ENCODE results near the gene DLGAP1. TPM values are rescaled to one million over a fixed set of nuclear protein-coding genes. Genes with fewer than 3 reads are reported as not detected.

Gene DLGAP1
- total RNA-seq, 1 experiment from 2014 or later: 0.07 TPM

DNA sequence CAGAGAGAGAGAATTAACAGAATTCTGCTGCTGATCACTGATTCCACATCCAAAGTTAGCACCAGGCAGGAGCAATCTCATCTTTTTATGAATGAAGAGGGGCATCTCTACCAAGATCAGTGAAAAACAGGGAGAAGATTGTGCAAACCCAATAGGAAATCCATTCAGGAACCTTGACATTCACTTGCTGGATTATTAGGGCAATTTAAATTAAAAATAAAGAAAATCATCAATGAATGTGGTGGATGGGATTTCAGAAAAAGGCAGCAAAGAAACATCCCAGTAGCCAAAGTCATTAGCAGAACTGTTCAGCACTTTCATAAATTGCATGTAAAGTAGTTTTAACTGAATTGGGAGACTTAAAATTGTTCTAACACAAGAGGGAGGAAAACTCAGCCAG is 581.9 kb downstream of the DLGAP1 start:
- ChIA-PET CTCF (no interaction called here), POLR2A (no interaction called here)
- H3K27me3 ChIP-seq (replicated peaks; ENCODE audit: control insufficient read depth, insufficient read depth, low read length): no peaks in the 10 kb centered on the region; the same call in 1 of the 2 replicates
- no peaks in the 10 kb centered on the region for H3K9me3 Mint-ChIP-seq (ENCODE audit: unreplicated experiment)
- H3K4me3 Mint-ChIP-seq (ENCODE audit: unreplicated experiment): no peak overlapping the region
- no TSS peak for BruUV-seq (replicated peaks)
- H3K4me1 Mint-ChIP-seq (ENCODE audit: low read depth, unreplicated experiment): peaks cover 7% of the 10 kb centered on the region
- H3K4me3 ChIP-seq (ENCODE audit: low read depth, low read length): no peak overlapping the region
- no peaks in the 10 kb centered on the region for H3K4me1 ChIP-seq
- no peak overlapping the region for H3K27ac Mint-ChIP-seq (ENCODE audit: unreplicated experiment)
- no peaks in the 10 kb centered on the region for H3K9me3 ChIP-seq
- TF ChIP-seq, protein P1, sequence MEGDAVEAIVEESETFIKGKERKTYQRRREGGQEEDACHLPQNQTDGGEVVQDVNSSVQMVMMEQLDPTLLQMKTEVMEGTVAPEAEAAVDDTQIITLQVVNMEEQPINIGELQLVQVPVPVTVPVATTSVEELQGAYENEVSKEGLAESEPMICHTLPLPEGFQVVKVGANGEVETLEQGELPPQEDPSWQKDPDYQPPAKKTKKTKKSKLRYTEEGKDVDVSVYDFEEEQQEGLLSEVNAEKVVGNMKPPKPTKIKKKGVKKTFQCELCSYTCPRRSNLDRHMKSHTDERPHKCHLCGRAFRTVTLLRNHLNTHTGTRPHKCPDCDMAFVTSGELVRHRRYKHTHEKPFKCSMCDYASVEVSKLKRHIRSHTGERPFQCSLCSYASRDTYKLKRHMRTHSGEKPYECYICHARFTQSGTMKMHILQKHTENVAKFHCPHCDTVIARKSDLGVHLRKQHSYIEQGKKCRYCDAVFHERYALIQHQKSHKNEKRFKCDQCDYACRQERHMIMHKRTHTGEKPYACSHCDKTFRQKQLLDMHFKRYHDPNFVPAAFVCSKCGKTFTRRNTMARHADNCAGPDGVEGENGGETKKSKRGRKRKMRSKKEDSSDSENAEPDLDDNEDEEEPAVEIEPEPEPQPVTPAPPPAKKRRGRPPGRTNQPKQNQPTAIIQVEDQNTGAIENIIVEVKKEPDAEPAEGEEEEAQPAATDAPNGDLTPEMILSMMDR (IDR thresholded peaks at IDR 0.05; ENCODE audit: insufficient read depth in 1 of 2, low read depth in 1 of 2, low read length in 1 of 2, severe bottlenecking in 1 of 2, unreplicated experiment in 1 of 2): no peak
- no peaks in the 10 kb centered on the region for H3K36me3 ChIP-seq (ENCODE audit: control insufficient read depth, insufficient read depth, low read length)
- intact Hi-C loops (cut with micrococcal nuclease; ENCODE audit: unreplicated experiment): no loop called here
- no peak for DNase-seq
- H3K27me3 Mint-ChIP-seq (ENCODE audit: insufficient read depth, unreplicated experiment): peaks cover 33% of the 10 kb centered on the region
- no peaks in the 10 kb centered on the region for H3K36me3 Mint-ChIP-seq (ENCODE audit: insufficient read depth, unreplicated experiment)

DNA sequence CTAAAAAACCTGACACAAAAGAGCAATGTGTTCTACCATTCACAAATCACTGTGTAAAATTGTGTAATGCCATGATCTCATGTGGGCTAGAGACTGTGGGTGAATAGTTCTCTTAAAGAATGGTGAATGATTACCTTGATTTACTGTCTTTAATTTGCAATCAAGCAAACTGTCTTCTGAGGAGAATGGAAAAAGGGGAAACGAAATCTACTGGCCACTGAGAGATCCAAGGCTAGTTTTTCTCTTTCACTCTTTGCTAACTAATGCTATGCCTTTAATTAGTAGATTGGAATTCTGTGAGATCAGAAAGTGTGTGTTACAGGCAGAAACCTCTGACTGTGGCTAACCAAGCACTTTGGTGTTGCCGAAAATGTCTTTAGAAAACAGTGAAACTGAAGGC is 582.5 kb downstream of the DLGAP1 start:
- no peak for DNase-seq
- POLR2A ChIA-PET: no interaction called here
- TF ChIP-seq, protein P1 (IDR thresholded peaks at IDR 0.05; ENCODE audit: insufficient read depth in 1 of 2, low read depth in 1 of 2, low read length in 1 of 2, severe bottlenecking in 1 of 2, unreplicated experiment in 1 of 2): no peak
- H3K9me3 ChIP-seq: no peaks in the 10 kb centered on the region
- H3K36me3 Mint-ChIP-seq (ENCODE audit: insufficient read depth, unreplicated experiment): no peaks in the 10 kb centered on the region
- intact Hi-C loops (cut with micrococcal nuclease; ENCODE audit: unreplicated experiment): no loop called here
- H3K27me3 ChIP-seq (replicated peaks; ENCODE audit: control insufficient read depth, insufficient read depth, low read length): no peaks in the 10 kb centered on the region; the same call in 1 of the 2 replicates
- H3K4me3 Mint-ChIP-seq (ENCODE audit: unreplicated experiment): no peak overlapping the region
- no peaks in the 10 kb centered on the region for H3K9me3 Mint-ChIP-seq (ENCODE audit: unreplicated experiment)
- H3K27me3 Mint-ChIP-seq (ENCODE audit: insufficient read depth, unreplicated experiment): peaks cover 31% of the 10 kb centered on the region
- no peaks in the 10 kb centered on the region for H3K36me3 ChIP-seq (ENCODE audit: control insufficient read depth, insufficient read depth, low read length)
- H3K27ac Mint-ChIP-seq (ENCODE audit: unreplicated experiment): no peak overlapping the region
- H3K4me3 ChIP-seq (ENCODE audit: low read depth, low read length): no peak overlapping the region
- H3K4me1 ChIP-seq: no peaks in the 10 kb centered on the region
- peaks cover 7% of the 10 kb centered on the region for H3K4me1 Mint-ChIP-seq (ENCODE audit: low read depth, unreplicated experiment)
- CTCF ChIA-PET: no interaction called here
- BruUV-seq (replicated peaks): no TSS peak

DNA sequence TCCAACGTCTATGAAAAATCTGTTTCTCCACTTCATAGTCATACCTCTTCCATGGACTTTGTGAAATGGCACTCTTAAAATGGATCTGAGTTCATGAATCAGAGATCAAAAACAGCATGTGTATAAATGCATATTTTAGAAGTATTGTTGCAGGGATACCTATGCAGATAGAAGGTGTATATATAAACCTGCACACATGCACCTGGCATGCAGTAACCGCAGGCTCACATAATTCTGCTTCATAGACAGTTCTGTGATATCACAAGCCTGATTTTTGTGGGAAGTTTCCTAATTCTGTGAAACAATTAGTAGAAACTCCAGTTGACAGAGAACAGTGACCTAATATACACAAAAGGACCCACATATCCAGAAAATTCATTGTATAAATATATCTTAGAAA is 583.4 kb downstream of the DLGAP1 start:
- CTCF ChIA-PET: no interaction called here
- intact Hi-C loops (cut with micrococcal nuclease; ENCODE audit: unreplicated experiment): loop anchor here (2.0 kb wide), 1 partner anchor 127 kb away; no protein-coding TSS in a partner anchor

More for the DNA sequence above, 583.4 kb downstream of the DLGAP1 start:
- TF ChIP-seq, protein P1 (IDR thresholded peaks at IDR 0.05; ENCODE audit: insufficient read depth in 1 of 2, low read depth in 1 of 2, low read length in 1 of 2, severe bottlenecking in 1 of 2, unreplicated experiment in 1 of 2): no peak
- H3K27me3 Mint-ChIP-seq (ENCODE audit: insufficient read depth, unreplicated experiment): peaks cover 31% of the 10 kb centered on the region
- BruUV-seq (replicated peaks): no TSS peak
- Histone ChIP-seq H3K36me3 (ENCODE audit: control insufficient read depth, insufficient read depth, low read length) (no peaks in the 10 kb centered on the region), H3K9me3 (no peaks in the 10 kb centered on the region), H3K4me3 (ENCODE audit: low read depth, low read length) (no peak overlapping the region), H3K27me3 (replicated peaks; ENCODE audit: control insufficient read depth, insufficient read depth, low read length) (no peaks in the 10 kb centered on the region; the same call in 1 of the 2 replicates), H3K4me1 (no peaks in the 10 kb centered on the region)
- POLR2A ChIA-PET: no interaction called here
- no peaks in the 10 kb centered on the region for H3K9me3 Mint-ChIP-seq (ENCODE audit: unreplicated experiment)
- H3K27ac Mint-ChIP-seq (ENCODE audit: unreplicated experiment): no peak overlapping the region
- no peaks in the 10 kb centered on the region for H3K36me3 Mint-ChIP-seq (ENCODE audit: insufficient read depth, unreplicated experiment)
- no peak overlapping the region for H3K4me3 Mint-ChIP-seq (ENCODE audit: unreplicated experiment)
- DNase-seq: no peak
- H3K4me1 Mint-ChIP-seq (ENCODE audit: low read depth, unreplicated experiment): peaks cover 7% of the 10 kb centered on the region

Data from Caco-2 (cell line).